ENCODE measurements around the gene EPHB6.

DNA sequence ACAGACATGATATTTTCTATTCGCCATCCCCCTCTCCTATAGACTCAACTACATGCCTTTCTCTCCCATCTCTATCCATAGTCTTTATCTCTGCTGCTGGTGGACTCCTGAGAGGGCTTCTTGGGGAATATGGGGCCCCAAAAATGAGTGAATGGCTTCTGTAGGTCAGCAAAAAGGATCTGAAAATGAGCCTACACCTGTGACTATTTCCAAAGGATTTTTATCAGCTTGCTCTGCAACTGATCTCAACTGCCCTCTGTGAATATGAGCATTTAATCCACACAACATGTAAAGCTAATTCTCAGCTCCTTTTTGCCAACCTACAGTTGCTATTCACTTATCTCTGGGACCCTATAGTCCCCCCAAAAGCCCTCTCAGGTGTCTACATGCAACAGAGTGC is 47.9 kb upstream of the EPHB6 start:
- TF ChIP-seq REST (IDR thresholded peaks at IDR 0.05; ENCODE audit: low read depth), result no peak
- no peak for TF ChIP-seq CREB1 (IDR thresholded peaks at IDR 0.05; ENCODE audit: low read depth)
- no peak for TF ChIP-seq EP300 (IDR thresholded peaks at IDR 0.05; ENCODE audit: borderline replicate concordance)
- TF ChIP-seq MAX (IDR thresholded peaks at IDR 0.05), result no peak
- TF ChIP-seq TAF1 (IDR thresholded peaks at IDR 0.05; ENCODE audit: low read depth), result no peak
- TF ChIP-seq TCF12 (IDR thresholded peaks at IDR 0.05; ENCODE audit: low read depth), result no peak
- TF ChIP-seq CEBPB (IDR thresholded peaks at IDR 0.05), result no peak
- TF ChIP-seq FOXM1 (IDR thresholded peaks at IDR 0.05; ENCODE audit: borderline replicate concordance, low read depth), result no peak
- TF ChIP-seq ZBTB7A (IDR thresholded peaks at IDR 0.05; ENCODE audit: low read depth), result no peak
- TF ChIP-seq RAD21 (IDR thresholded peaks at IDR 0.05; ENCODE audit: low read depth), result no peak
